Panc1 (cell line): ENCODE results near the gene CACNG7.

Experiments
- POLR2AphosphoS5 ChIP-seq: IDR thresholded peaks from 2 replicates; pipeline ENCODE4 v1.6.1; 2012; ENCODE audit warnings: mild to moderate bottlenecking, low read depth, low read length, moderate library complexity
- REST ChIP-seq, 2 experiments: IDR thresholded peaks; 2 replicates each; pipeline ENCODE4 v1.6.1; 2011 to 2012; ENCODE audit warnings: low read depth in 2 of 2, control low read depth in 1 of 2, low read length in 1 of 2, mild to moderate bottlenecking in 1 of 2, moderate library complexity in 1 of 2; ENCODE audit not compliant: insufficient read depth in 1 of 2
- SIN3A ChIP-seq: IDR thresholded peaks from 2 replicates; pipeline ENCODE4 v1.6.1; 2012; ENCODE audit warnings: low read depth, mild to moderate bottlenecking, low read length, moderate library complexity, borderline replicate concordance; ENCODE audit not compliant: insufficient read depth
- TCF7L2 ChIP-seq: IDR thresholded peaks from 2 replicates; pipeline ENCODE4 v1.6.1; 2011; ENCODE audit warnings: mild to moderate bottlenecking, low read depth, low read length, inconsistent platforms
- TF ChIP-seq, protein P1 (sequence below): fragments of 450-650 bp; IDR thresholded peaks from 2 replicates; pipeline ENCODE4 v1.5.1; 2017; ENCODE audit warnings: mild to moderate bottlenecking

GRCh38 chr19:53966931-53967330, 57.9 kb downstream of the CACNG7 start:
- no peak for TF ChIP-seq REST (IDR thresholded peaks at IDR 0.05; ENCODE audit: insufficient read depth in 1 of 2, low read depth in 2 of 2, low read length in 1 of 2)
- TF ChIP-seq, protein P1, sequence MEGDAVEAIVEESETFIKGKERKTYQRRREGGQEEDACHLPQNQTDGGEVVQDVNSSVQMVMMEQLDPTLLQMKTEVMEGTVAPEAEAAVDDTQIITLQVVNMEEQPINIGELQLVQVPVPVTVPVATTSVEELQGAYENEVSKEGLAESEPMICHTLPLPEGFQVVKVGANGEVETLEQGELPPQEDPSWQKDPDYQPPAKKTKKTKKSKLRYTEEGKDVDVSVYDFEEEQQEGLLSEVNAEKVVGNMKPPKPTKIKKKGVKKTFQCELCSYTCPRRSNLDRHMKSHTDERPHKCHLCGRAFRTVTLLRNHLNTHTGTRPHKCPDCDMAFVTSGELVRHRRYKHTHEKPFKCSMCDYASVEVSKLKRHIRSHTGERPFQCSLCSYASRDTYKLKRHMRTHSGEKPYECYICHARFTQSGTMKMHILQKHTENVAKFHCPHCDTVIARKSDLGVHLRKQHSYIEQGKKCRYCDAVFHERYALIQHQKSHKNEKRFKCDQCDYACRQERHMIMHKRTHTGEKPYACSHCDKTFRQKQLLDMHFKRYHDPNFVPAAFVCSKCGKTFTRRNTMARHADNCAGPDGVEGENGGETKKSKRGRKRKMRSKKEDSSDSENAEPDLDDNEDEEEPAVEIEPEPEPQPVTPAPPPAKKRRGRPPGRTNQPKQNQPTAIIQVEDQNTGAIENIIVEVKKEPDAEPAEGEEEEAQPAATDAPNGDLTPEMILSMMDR, result no peak
- no peak for TF ChIP-seq POLR2AphosphoS5
- TF ChIP-seq SIN3A, result no peak
- no peak for TF ChIP-seq TCF7L2
